DND-41 (cell line): Measurements from ENCODE around the gene RALGAPA2.

ENCODE experiments used
- CTCF ChIP-seq: IDR thresholded peaks from 2 replicates; pipeline ENCODE4 v1.5.1; 2012; ENCODE audit warnings: borderline replicate concordance, low read length, moderate library complexity, mild to moderate bottlenecking; ENCODE audit not compliant: poor library complexity, severe bottlenecking; ENCODE audit errors: extremely low read depth
- EZH2 ChIP-seq: IDR thresholded peaks from 3 replicates; pipeline ENCODE4 v1.6.1; 2012; ENCODE audit warnings: borderline replicate concordance, low read depth, mild to moderate bottlenecking, moderate library complexity, low read length, inconsistent platforms; ENCODE audit not compliant: severe bottlenecking

DNA sequence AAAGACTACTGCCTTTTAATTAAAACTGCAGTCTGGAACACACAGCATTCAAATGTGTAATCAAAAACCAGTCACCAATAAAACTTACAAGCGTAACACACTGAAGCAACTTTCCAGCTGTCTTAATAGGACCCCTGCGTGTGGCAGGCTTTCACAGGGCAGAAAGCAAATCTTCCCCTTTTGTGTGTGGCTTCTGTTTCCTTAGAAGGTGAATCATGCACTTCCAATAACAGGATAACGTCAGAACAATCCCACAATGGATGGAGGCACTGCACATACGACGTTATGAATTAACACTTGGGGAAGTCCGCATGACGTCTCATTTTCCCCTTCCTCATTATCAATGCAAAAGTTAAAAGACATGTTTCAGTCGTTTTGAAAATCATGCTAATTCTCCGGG is 299.7 kb downstream of the RALGAPA2 start:
- TF ChIP-seq EZH2 (no peak), CTCF (no peak)
